ENCODE data around the gene CTIF. TPM values are rescaled to one million over a fixed set of nuclear protein-coding genes. Genes with fewer than 3 reads are reported as not detected.
"Not testable (repeated sequence)": the region's sequence is repeated elsewhere in the genome, so short reads cannot be mapped to it uniquely, and the experiment has no call there.

CTIF gene
- total and polyA plus RNA-seq, 5 donors from 2014 or later, result 0.23 to 1.8 TPM; not detected in 3

DNA sequence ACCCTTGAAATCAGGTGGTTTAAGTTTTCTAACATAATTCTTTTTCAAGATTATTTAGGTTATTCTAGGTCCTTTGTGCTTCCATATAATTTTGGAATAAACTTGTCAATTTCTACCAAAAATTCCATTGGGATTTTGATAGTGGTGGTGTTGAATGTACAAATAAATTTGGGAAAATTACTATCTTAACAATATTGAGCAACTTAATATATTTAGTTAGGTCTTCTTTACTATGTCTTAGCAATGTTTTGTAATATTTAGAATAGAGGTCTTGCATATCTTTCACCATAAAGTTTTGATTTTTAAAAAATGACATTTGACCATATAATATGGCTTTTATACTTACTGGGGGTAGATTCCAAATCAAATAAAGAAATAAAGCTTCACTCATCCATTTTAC lies 34.0 kb upstream of the CTIF start:
- ATAC-seq (ENCODE audit: low read depth in 2 of 2) (no peak), DNase-seq (no peak)
- Histone ChIP-seq H3K9me3 (ENCODE audit: control insufficient read depth in 2 of 2, low read length in 2 of 2) (peaks cover 4 to 14% of the 10 kb centered on the region in 2 experiments), H3K27ac (ENCODE audit: insufficient read depth, low read length, poor library complexity, severe bottlenecking) (no peak overlapping the region), H3K36me3 (ENCODE audit: control insufficient read depth, insufficient read depth, low read length) (no peaks in the 10 kb centered on the region), H3K4me1 (ENCODE audit: control insufficient read depth, insufficient read depth, low read length, poor library complexity, severe bottlenecking) (no peaks in the 10 kb centered on the region), H3K27me3 (ENCODE audit: control insufficient read depth, insufficient read depth, low read length) (no peaks in the 10 kb centered on the region), H3K4me3 (ENCODE audit: low read depth, low read length) (no peak overlapping the region)
- Mint-ChIP-seq H3K4me3 (no peak overlapping the region), H3K36me3 (no peaks in the 10 kb centered on the region), H3K27me3 (peaks cover 18% of the 10 kb centered on the region), H3K27ac (no peak overlapping the region), H3K9me3 (peaks cover 0 to 29% (median 12%) of the 10 kb centered on the region in 7 donors), H3K4me1 (no peaks in the 10 kb centered on the region)

- H3K27ac ChIP-seq (ENCODE audit: insufficient read depth, low read length, poor library complexity, severe bottlenecking); H3K27me3 Mint-ChIP-seq; H3K36me3 Mint-ChIP-seq; H3K4me1 ChIP-seq (ENCODE audit: control insufficient read depth, insufficient read depth, low read length, poor library complexity, severe bottlenecking); H3K4me3 Mint-ChIP-seq; H3K36me3 ChIP-seq (ENCODE audit: control insufficient read depth, insufficient read depth, low read length); H3K27ac Mint-ChIP-seq; H3K4me3 ChIP-seq (ENCODE audit: low read depth, low read length); H3K4me1 Mint-ChIP-seq; H3K27me3 ChIP-seq (ENCODE audit: control insufficient read depth, insufficient read depth, low read length); DNase-seq; ATAC-seq (ENCODE audit: low read depth in 2 of 2): not testable (repeated sequence)
- peaks cover 4 to 14% of the 10 kb centered on the region in 2 experiments for H3K9me3 ChIP-seq (ENCODE audit: control insufficient read depth in 2 of 2, low read length in 2 of 2)
- H3K9me3 Mint-ChIP-seq, result peaks cover 0 to 29% (median 12%) of the 10 kb centered on the region in 7 donors
These were observed 31.8 kb upstream of the CTIF start for GRCh38 chr18:48506983-48507568.

- not testable (repeated sequence) for DNase-seq; H3K4me3 Mint-ChIP-seq; H3K36me3 ChIP-seq (ENCODE audit: control insufficient read depth, insufficient read depth, low read length); ATAC-seq (ENCODE audit: low read depth in 2 of 2); H3K4me1 ChIP-seq (ENCODE audit: control insufficient read depth, insufficient read depth, low read length, poor library complexity, severe bottlenecking); H3K27me3 ChIP-seq (ENCODE audit: control insufficient read depth, insufficient read depth, low read length); H3K27me3 Mint-ChIP-seq; H3K36me3 Mint-ChIP-seq; H3K4me1 Mint-ChIP-seq; H3K27ac ChIP-seq (ENCODE audit: insufficient read depth, low read length, poor library complexity, severe bottlenecking); H3K9me3 ChIP-seq (ENCODE audit: control insufficient read depth in 2 of 2, low read length in 2 of 2); H3K4me3 ChIP-seq (ENCODE audit: low read depth, low read length)
- peaks cover 0 to 12% (median 2%) of the 10 kb centered on the region in 7 donors for H3K9me3 Mint-ChIP-seq
- H3K27ac Mint-ChIP-seq, result peak overlapping the region in 1 of 3 donors; percentile 49
These were observed 26.3 kb upstream of the CTIF start for GRCh38 chr18:48512498-48512897.

- Mint-ChIP-seq H3K9me3 (peaks cover 0 to 5% (median 1%) of the 10 kb centered on the region in 7 donors), H3K4me3 (no peak overlapping the region), H3K36me3 (no peaks in the 10 kb centered on the region), H3K27ac (no peak overlapping the region), H3K4me1 (no peaks in the 10 kb centered on the region), H3K27me3 (peaks cover 5% of the 10 kb centered on the region)
- H3K4me3 ChIP-seq (ENCODE audit: low read depth, low read length), result no peak overlapping the region
- DNase-seq (no peak), ATAC-seq (ENCODE audit: low read depth in 2 of 2) (no peak)
- no peaks in the 10 kb centered on the region for H3K36me3 ChIP-seq (ENCODE audit: control insufficient read depth, insufficient read depth, low read length)
- H3K4me1 ChIP-seq (ENCODE audit: control insufficient read depth, insufficient read depth, low read length, poor library complexity, severe bottlenecking), result no peaks in the 10 kb centered on the region
- H3K9me3 ChIP-seq (ENCODE audit: control insufficient read depth in 2 of 2, low read length in 2 of 2), result no peaks in the 10 kb centered on the region
- peaks cover 3% of the 10 kb centered on the region for H3K27me3 ChIP-seq (ENCODE audit: control insufficient read depth, insufficient read depth, low read length)
- no peak overlapping the region for H3K27ac ChIP-seq (ENCODE audit: insufficient read depth, low read length, poor library complexity, severe bottlenecking)
These were observed 24.0 kb upstream of the CTIF start for GRCh38 chr18:48514786-48515185.

- ATAC-seq (ENCODE audit: low read depth in 2 of 2), result no peak
- Mint-ChIP-seq H3K9me3 (peaks cover 0 to 5% (median 1%) of the 10 kb centered on the region in 7 donors), H3K4me3 (no peak overlapping the region), H3K27me3 (peaks cover 9% of the 10 kb centered on the region), H3K4me1 (no peaks in the 10 kb centered on the region), H3K27ac (no peak overlapping the region), H3K36me3 (no peaks in the 10 kb centered on the region)
- H3K27me3 ChIP-seq (ENCODE audit: control insufficient read depth, insufficient read depth, low read length), result peaks cover 3% of the 10 kb centered on the region
- no peaks in the 10 kb centered on the region for H3K9me3 ChIP-seq (ENCODE audit: control insufficient read depth in 2 of 2, low read length in 2 of 2)
- H3K36me3 ChIP-seq (ENCODE audit: control insufficient read depth, insufficient read depth, low read length), result no peaks in the 10 kb centered on the region
- no peak overlapping the region for H3K4me3 ChIP-seq (ENCODE audit: low read depth, low read length)
- no peak overlapping the region for H3K27ac ChIP-seq (ENCODE audit: insufficient read depth, low read length, poor library complexity, severe bottlenecking)
- no peak for DNase-seq
- no peaks in the 10 kb centered on the region for H3K4me1 ChIP-seq (ENCODE audit: control insufficient read depth, insufficient read depth, low read length, poor library complexity, severe bottlenecking)
These were observed 21.8 kb upstream of the CTIF start for GRCh38 chr18:48517048-48517447.

DNA sequence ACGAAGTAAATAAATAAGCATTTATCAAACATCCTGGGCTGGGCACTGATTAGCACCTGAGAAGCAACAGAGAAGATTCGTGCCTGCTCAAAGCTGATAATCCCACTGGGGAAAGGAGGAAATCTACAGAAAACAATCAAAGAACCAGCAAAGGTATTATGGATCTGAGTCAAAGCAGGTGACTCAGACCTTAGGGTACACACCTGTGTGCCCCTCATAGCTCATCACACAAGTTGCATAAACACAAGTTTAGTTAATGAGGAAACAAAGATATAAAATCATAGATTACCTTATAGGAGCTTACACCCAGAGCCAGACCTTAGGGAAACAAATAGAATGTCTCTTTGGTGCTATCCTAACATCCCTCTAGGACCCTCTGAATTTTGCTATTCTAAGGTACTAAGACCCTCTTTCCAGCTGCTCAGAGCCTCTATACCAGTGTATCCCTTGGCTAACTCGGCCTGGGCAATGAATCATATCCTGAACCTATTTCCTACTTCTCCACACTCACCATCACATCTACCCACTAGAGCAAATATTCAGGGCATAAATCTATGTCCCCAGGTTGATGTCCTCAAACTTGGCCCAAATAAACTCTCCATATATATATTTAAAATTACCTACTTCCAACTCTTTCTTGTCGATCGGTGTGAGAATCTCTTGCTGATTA lies 19.3 kb upstream of the CTIF start:
- ATAC-seq (ENCODE audit: low read depth in 2 of 2) (no peak), DNase-seq (no peak)
- H3K4me1 Mint-ChIP-seq, result no peaks in the 10 kb centered on the region
- no peaks in the 10 kb centered on the region for H3K9me3 ChIP-seq (ENCODE audit: control insufficient read depth in 2 of 2, low read length in 2 of 2)
- no peak overlapping the region for H3K27ac Mint-ChIP-seq
- no peaks in the 10 kb centered on the region for H3K36me3 Mint-ChIP-seq
- no peak overlapping the region for H3K4me3 Mint-ChIP-seq
- no peaks in the 10 kb centered on the region for H3K36me3 ChIP-seq (ENCODE audit: control insufficient read depth, insufficient read depth, low read length)
- no peak overlapping the region for H3K4me3 ChIP-seq (ENCODE audit: low read depth, low read length)
- H3K27me3 Mint-ChIP-seq, result peaks cover 9% of the 10 kb centered on the region
- peaks cover 3% of the 10 kb centered on the region for H3K27me3 ChIP-seq (ENCODE audit: control insufficient read depth, insufficient read depth, low read length)
- no peak overlapping the region for H3K27ac ChIP-seq (ENCODE audit: insufficient read depth, low read length, poor library complexity, severe bottlenecking)
- no peaks in the 10 kb centered on the region for H3K4me1 ChIP-seq (ENCODE audit: control insufficient read depth, insufficient read depth, low read length, poor library complexity, severe bottlenecking)
- peaks cover 0 to 5% (median 0%) of the 10 kb centered on the region in 7 donors for H3K9me3 Mint-ChIP-seq

GRCh38 chr18:48521723-48522122 lies 17.1 kb upstream of the CTIF start:
- peaks cover 9% of the 10 kb centered on the region for H3K27me3 Mint-ChIP-seq
- Histone ChIP-seq H3K27ac (ENCODE audit: insufficient read depth, low read length, poor library complexity, severe bottlenecking) (no peak overlapping the region), H3K4me3 (ENCODE audit: low read depth, low read length) (no peak overlapping the region), H3K36me3 (ENCODE audit: control insufficient read depth, insufficient read depth, low read length) (no peaks in the 10 kb centered on the region), H3K9me3 (ENCODE audit: control insufficient read depth in 2 of 2, low read length in 2 of 2) (no peaks in the 10 kb centered on the region), H3K27me3 (ENCODE audit: control insufficient read depth, insufficient read depth, low read length) (no peaks in the 10 kb centered on the region), H3K4me1 (ENCODE audit: control insufficient read depth, insufficient read depth, low read length, poor library complexity, severe bottlenecking) (no peaks in the 10 kb centered on the region)
- H3K27ac Mint-ChIP-seq, result no peak overlapping the region
- no peak for ATAC-seq (ENCODE audit: low read depth in 2 of 2)
- peaks cover 0 to 3% (median 0%) of the 10 kb centered on the region in 7 donors for H3K9me3 Mint-ChIP-seq
- no peaks in the 10 kb centered on the region for H3K36me3 Mint-ChIP-seq
- H3K4me3 Mint-ChIP-seq, result no peak overlapping the region
- no peaks in the 10 kb centered on the region for H3K4me1 Mint-ChIP-seq
- no peak for DNase-seq

DNA sequence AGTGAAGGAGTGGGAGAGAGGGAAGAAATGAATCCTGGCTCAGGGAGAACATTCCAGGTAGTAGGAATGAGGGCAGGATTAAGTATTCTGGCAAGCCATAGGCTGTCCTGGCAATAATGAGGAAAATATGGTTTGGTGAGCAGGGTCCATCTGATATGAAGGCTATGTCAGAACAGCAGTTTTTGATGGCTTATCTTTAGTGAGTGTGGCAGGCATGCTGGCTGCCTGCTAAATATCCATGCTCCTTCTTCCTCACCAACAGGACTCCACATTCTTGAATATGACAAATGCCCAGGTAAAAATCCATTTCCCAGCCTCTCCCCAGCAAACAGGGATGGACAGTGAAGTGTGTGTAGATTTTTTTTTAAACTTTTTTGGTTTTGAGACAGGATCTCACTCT lies 13.2 kb upstream of the CTIF start:
- no peaks in the 10 kb centered on the region for H3K9me3 ChIP-seq (ENCODE audit: control insufficient read depth in 2 of 2, low read length in 2 of 2)
- Mint-ChIP-seq H3K27ac (no peak overlapping the region), H3K36me3 (no peaks in the 10 kb centered on the region), H3K4me3 (no peak overlapping the region), H3K4me1 (no peaks in the 10 kb centered on the region), H3K27me3 (peaks cover 14% of the 10 kb centered on the region), H3K9me3 (peaks cover 0 to 2% (median 0%) of the 10 kb centered on the region in 7 donors)
- H3K4me1 ChIP-seq (ENCODE audit: control insufficient read depth, insufficient read depth, low read length, poor library complexity, severe bottlenecking), result no peaks in the 10 kb centered on the region
- no peak overlapping the region for H3K4me3 ChIP-seq (ENCODE audit: low read depth, low read length)
- H3K27me3 ChIP-seq (ENCODE audit: control insufficient read depth, insufficient read depth, low read length), result peaks cover 8% of the 10 kb centered on the region
- DNase-seq (no peak), ATAC-seq (ENCODE audit: low read depth in 2 of 2) (no peak)
- H3K36me3 ChIP-seq (ENCODE audit: control insufficient read depth, insufficient read depth, low read length), result no peaks in the 10 kb centered on the region
- no peak overlapping the region for H3K27ac ChIP-seq (ENCODE audit: insufficient read depth, low read length, poor library complexity, severe bottlenecking)
